GM10266 (cell line): ENCODE measurements around the gene NDFIP2.
A peak's percentile ranks its signal among the peaks of the same experiment; 100 is the strongest.

Experiments
- DNase-seq: peaks from one replicate; pipeline ENCODE4 v3.0.0; 2012; ENCODE audit errors: extremely low spot score
- CTCF ChIP-seq: IDR thresholded peaks from 2 replicates; pipeline ENCODE4 v1.5.1; 2012; ENCODE audit warnings: mild to moderate bottlenecking, low read depth; ENCODE audit not compliant: control insufficient read depth, insufficient read depth; ENCODE audit errors: missing control alignments

NDFIP2 gene

GRCh38 chr13:79480954-79481684, at the start of gene NDFIP2:
NDFIP2 (plus strand) TSS chr13:79481155; CDS start chr13:79481204, 49 bp downstream.
- TF ChIP-seq CTCF = no peak
- peak; percentile 68 for DNase-seq

GRCh38 chr13:79432086-79432485, 48.9 kb upstream of the NDFIP2 start:
- TF ChIP-seq CTCF = no peak
- DNase-seq = no peak

- no peak for DNase-seq
- no peak for TF ChIP-seq CTCF
Measured at GRCh38 chr13:79432992-79433391, 48.0 kb upstream of the NDFIP2 start.

GRCh38 chr13:79434556-79434955, 46.4 kb upstream of the NDFIP2 start:
- no peak for DNase-seq
- TF ChIP-seq CTCF = no peak

GRCh38 chr13:79435561-79435990, 45.4 kb upstream of the NDFIP2 start:
- no peak for TF ChIP-seq CTCF
- DNase-seq = no peak

GRCh38 chr13:79439275-79439674, 41.7 kb upstream of the NDFIP2 start:
- DNase-seq = no peak
- TF ChIP-seq CTCF = no peak

- no peak for DNase-seq
- no peak for TF ChIP-seq CTCF
Measured at GRCh38 chr13:79440958-79441528, 39.9 kb upstream of the NDFIP2 start.
